Measurements from ENCODE around the gene FBXO47. TPM values are rescaled to one million over a fixed set of nuclear protein-coding genes. Genes with fewer than 3 reads are reported as not detected.
A peak's percentile ranks its signal among the peaks of the same experiment; 100 is the strongest.

Gene FBXO47
- total RNA-seq, 1 experiment from 2014 or later = not detected

DNA sequence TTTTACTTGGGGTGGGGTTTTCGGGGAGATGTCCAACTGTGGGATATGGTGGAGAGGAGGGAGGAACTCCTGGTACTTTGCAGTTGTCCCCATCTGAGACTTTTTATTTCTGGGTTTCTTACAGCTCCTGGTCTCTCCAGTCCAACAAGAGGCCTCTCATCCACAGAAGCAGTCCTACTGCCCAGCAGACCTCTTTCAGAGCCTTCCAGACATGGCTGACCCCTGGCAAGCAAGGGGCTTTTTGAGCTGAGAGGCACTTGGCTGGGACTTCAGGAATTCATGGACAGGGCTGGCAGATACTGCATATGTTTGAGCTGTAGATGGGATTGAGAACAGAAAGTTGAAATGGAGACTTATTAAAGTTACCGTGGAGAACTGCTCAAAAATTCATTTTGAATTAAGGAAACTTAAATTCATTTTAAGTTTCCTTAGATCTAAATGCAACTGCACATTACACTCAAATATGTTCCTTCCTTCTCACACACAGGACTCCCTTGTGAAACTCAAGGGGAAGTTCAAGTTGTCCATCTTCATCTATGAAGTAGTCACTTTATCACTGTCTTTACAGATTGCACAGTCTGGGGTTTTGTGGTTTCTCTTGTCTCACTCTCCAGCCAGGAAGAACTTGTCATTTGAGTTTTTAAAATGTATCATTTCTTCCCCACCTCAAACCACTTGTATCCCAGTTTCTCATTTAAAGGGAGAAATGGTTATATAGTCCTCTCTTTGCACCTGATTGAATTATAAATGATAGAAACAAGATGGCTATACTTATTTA is 40.7 kb downstream of the FBXO47 start:
- peaks cover 7% of the 10 kb centered on the region for H3K4me1 ChIP-seq (ENCODE audit: insufficient read depth, low read length, poor library complexity, severe bottlenecking)
- no peaks in the 10 kb centered on the region for H3K27me3 ChIP-seq (replicated peaks; ENCODE audit: insufficient read depth, low read depth, low read length, poor library complexity)
- no peak overlapping the region for H3K27ac ChIP-seq (ENCODE audit: low read depth, low read length, poor library complexity, severe bottlenecking)
- no peaks in the 10 kb centered on the region for H3K36me3 ChIP-seq (ENCODE audit: insufficient read depth, low read length, poor library complexity, severe bottlenecking)
- intact Hi-C loops (cut with micrococcal nuclease; ENCODE audit: unreplicated experiment) = no loop called here
- POLR2A ChIA-PET (ENCODE audit: low non-redundant PET) = no interaction called here
- DNase-seq (ENCODE audit: low spot score) = no peak
- H3K4me3 ChIP-seq (ENCODE audit: low read depth, low read length, poor library complexity, severe bottlenecking) = no peak overlapping the region
- BruUV-seq (replicated peaks) = no TSS peak
- H3K9me3 ChIP-seq (ENCODE audit: low read depth, low read length, poor library complexity, severe bottlenecking) = no peaks in the 10 kb centered on the region
- CTCF ChIA-PET = no interaction called here
- no peak for TF ChIP-seq EZH2 (IDR thresholded peaks at IDR 0.05; ENCODE audit: borderline replicate concordance, low read depth, low read length, poor library complexity, severe bottlenecking)
- no peak for TF ChIP-seq CTCF (conservative IDR thresholded peaks at IDR 0.05; ENCODE audit: low read depth, low read length)

DNA sequence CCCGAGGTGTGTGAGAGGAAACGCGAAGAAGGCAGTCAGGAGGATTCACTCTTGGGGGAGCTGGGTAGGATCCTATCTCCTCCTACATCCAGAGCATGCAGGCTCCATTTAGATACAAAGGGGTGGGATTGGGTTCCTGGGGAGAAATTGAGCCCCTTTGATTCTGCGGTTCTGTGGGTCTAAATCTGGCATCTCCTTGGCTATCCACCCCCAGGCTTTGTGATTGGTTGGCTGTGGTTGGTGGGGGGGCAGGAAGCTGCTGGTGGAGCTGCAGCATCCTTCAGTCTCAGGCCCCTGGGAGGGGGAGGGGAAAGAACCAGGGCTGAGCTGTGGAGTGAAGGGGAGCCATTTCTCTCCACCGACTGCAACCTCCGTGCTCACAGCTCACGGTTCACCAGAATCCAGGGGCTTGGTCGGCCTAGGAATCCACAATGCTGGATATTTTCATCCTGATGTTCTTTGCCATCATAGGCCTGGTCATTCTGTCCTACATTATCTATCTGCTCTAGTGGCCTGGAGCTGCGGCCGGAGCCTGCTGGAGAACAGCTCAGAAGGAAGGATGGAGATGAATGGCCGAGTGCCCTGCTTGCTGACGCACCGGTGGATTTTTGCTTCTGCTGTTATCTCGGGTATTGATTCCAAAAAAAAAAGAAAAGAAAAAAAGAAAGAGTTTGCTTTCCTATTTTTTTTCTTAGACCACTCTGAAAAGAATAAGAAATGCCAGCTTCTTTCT is 41.8 kb downstream of the FBXO47 start, which contains the start of gene LASP1NB:
LASP1NB (plus strand) TSS at position 352 of the 733 bp plus-strand sequence.
- Histone ChIP-seq H3K27me3 (replicated peaks; ENCODE audit: insufficient read depth, low read depth, low read length, poor library complexity) (no peaks in the 10 kb centered on the region), H3K4me1 (ENCODE audit: insufficient read depth, low read length, poor library complexity, severe bottlenecking) (peaks cover 7% of the 10 kb centered on the region), H3K4me3 (ENCODE audit: low read depth, low read length, poor library complexity, severe bottlenecking) (no peak within 1 kb of the TSS), H3K27ac (ENCODE audit: low read depth, low read length, poor library complexity, severe bottlenecking) (no peak within 1 kb of the TSS), H3K9me3 (ENCODE audit: low read depth, low read length, poor library complexity, severe bottlenecking) (no peaks in the 10 kb centered on the region), H3K36me3 (ENCODE audit: insufficient read depth, low read length, poor library complexity, severe bottlenecking) (no peaks in the 10 kb centered on the region)
- BruUV-seq (replicated peaks) = no TSS peak
- DNase-seq (ENCODE audit: low spot score) = no peak
- intact Hi-C loops (cut with micrococcal nuclease; ENCODE audit: unreplicated experiment) = no loop called here
- CTCF ChIA-PET = interaction anchor here (0.6 kb wide), 1 partner anchor 254 kb away, joined by 6 read pairs; no protein-coding TSS in a partner anchor
- TF ChIP-seq CTCF (conservative IDR thresholded peaks at IDR 0.05; ENCODE audit: low read depth, low read length) (no peak), EZH2 (IDR thresholded peaks at IDR 0.05; ENCODE audit: borderline replicate concordance, low read depth, low read length, poor library complexity, severe bottlenecking) (no peak)
- POLR2A ChIA-PET (ENCODE audit: low non-redundant PET) = interaction anchor here (0.7 kb wide), 1 partner anchor 19 kb away, joined by 3 read pairs; no protein-coding TSS in a partner anchor

DNA sequence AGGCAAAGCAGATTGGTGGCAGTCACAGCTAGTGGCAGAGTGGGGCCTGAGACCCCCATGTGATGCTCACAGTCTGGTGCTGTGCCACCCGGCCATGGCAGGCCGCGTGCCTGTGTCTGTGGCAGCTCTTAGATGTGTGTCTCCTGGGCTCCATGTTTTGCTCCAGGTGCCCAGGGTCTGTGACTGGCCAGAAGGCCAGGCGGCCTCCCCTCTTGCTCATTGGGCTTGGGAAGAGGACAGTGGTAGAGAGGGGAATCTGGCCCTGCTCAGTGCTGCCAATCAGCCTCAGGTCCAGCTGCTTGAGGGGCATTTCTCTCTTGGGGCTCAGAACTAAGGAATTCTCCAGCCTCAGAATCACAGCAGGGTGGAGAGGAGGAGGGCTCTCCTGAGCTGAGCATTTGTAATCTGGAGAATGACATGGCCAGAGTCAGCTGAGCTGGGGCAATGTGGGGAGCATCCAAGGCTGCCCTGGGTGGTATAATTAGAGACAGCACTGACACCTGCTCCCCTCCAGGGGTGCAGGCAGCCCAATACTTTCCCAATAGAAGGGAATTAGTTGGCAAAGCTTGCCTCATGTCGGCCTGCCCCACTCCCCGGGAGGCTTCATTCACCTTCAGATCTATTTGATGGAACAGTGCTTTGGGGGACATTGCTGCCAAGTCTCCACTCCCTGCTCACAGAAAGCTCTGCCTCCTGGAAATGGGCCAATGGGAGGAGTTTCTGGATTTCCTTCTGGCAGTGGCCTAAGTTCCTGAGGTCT is 44.5 kb downstream of the FBXO47 start:
- Histone ChIP-seq H3K9me3 (ENCODE audit: low read depth, low read length, poor library complexity, severe bottlenecking) (no peaks in the 10 kb centered on the region), H3K4me1 (ENCODE audit: insufficient read depth, low read length, poor library complexity, severe bottlenecking) (peaks cover 7% of the 10 kb centered on the region), H3K4me3 (ENCODE audit: low read depth, low read length, poor library complexity, severe bottlenecking) (no peak overlapping the region), H3K36me3 (ENCODE audit: insufficient read depth, low read length, poor library complexity, severe bottlenecking) (no peaks in the 10 kb centered on the region), H3K27me3 (replicated peaks; ENCODE audit: insufficient read depth, low read depth, low read length, poor library complexity) (no peaks in the 10 kb centered on the region), H3K27ac (ENCODE audit: low read depth, low read length, poor library complexity, severe bottlenecking) (no peak overlapping the region)
- no TSS peak for BruUV-seq (replicated peaks)
- DNase-seq (ENCODE audit: low spot score) = peak; percentile 64
- ChIA-PET CTCF (no interaction called here), POLR2A (ENCODE audit: low non-redundant PET) (no interaction called here)
- TF ChIP-seq CTCF (conservative IDR thresholded peaks at IDR 0.05; ENCODE audit: low read depth, low read length) (no peak), EZH2 (IDR thresholded peaks at IDR 0.05; ENCODE audit: borderline replicate concordance, low read depth, low read length, poor library complexity, severe bottlenecking) (no peak)
- intact Hi-C loops (cut with micrococcal nuclease; ENCODE audit: unreplicated experiment) = no loop called here

Data from A673 (cell line).